ENCODE data around the gene FGF1. TPM values are rescaled to one million over a fixed set of nuclear protein-coding genes. Genes with fewer than 3 reads are reported as not detected.
"Not testable (repeated sequence)": the region's sequence is repeated elsewhere in the genome, so short reads cannot be mapped to it uniquely, and the experiment has no call there.

The FGF1 gene
- total RNA-seq, 3 donors from 2014 or later: not detected

DNA sequence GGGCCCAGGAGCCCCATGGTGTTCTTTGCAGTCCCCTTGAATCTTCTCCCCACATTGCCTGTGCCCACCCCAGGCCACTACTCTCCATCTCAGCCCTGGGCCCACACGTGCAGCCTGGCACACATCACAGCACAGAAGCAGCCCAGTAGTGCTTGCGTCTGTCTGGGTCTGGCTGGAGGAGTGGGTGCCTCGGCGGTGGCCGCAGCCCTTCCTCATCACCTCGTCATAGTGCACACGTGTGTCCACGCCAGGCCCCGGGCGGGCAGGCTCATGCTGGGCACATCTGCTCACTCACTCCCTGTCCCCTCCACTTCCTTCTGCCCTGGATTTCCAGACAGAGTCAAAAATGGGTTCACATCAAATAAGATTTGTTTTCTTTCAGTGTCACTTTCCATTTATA is 33.3 kb downstream of the FGF1 start:
- Mint-ChIP-seq H3K4me1 (ENCODE audit: low read depth) (peaks cover 5% of the 10 kb centered on the region), H3K36me3 (ENCODE audit: insufficient read depth) (no peaks in the 10 kb centered on the region), H3K27me3 (ENCODE audit: low read depth) (peaks cover 16% of the 10 kb centered on the region), H3K9me3 (no peaks in the 10 kb centered on the region), H3K4me3 (no peak overlapping the region)
- DNase-seq (no peak), ATAC-seq (no peak)

DNA sequence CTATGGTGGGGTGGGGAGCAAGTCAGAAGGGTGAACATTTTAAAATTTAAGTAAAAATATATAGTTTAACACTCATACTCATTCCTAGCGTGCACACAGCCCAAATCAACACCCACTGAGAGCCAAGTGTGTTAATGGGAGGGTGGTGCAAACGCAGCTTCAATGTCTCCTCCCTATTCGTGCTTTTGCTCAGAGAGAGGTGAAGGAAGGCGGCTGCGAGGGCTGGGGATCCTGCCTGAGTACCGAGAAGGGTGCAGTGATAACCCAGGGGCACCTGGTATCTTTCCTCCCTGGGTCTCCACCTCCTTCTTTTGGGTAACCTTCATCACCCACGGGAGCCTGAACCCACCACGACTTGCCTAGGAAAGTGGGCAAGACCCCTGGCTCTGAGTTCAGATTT is 35.0 kb downstream of the FGF1 start:
- DNase-seq: no peak
- Mint-ChIP-seq H3K36me3 (ENCODE audit: insufficient read depth) (no peaks in the 10 kb centered on the region), H3K9me3 (no peaks in the 10 kb centered on the region), H3K4me1 (ENCODE audit: low read depth) (peaks cover 3% of the 10 kb centered on the region), H3K27me3 (ENCODE audit: low read depth) (peaks cover 14% of the 10 kb centered on the region), H3K4me3 (no peak overlapping the region)
- no peak for ATAC-seq

DNA sequence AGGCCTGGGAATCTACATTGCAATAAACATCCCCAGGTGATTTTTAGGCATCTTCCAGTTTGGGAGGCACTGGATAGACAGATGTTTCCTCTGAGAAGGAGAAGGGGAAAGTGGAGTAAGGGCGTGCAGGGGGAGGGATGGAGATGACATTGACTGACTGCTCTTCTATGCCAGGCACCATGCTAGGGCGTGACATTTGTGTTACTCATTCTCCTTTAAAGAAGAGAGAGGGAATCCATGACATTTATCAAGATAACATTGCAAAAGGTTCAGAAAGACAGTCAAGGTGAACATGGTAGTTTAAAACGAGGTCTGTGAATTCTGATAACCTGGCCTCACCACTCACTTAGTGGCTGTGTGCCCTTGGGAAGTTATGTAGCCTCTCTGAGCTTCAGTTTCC is 35.8 kb downstream of the FGF1 start:
- Mint-ChIP-seq H3K9me3 (no peaks in the 10 kb centered on the region), H3K4me1 (ENCODE audit: low read depth) (no peaks in the 10 kb centered on the region), H3K4me3 (no peak overlapping the region), H3K27me3 (ENCODE audit: low read depth) (peaks cover 12% of the 10 kb centered on the region), H3K36me3 (ENCODE audit: insufficient read depth) (no peaks in the 10 kb centered on the region)
- DNase-seq (no peak), ATAC-seq (no peak)

DNA sequence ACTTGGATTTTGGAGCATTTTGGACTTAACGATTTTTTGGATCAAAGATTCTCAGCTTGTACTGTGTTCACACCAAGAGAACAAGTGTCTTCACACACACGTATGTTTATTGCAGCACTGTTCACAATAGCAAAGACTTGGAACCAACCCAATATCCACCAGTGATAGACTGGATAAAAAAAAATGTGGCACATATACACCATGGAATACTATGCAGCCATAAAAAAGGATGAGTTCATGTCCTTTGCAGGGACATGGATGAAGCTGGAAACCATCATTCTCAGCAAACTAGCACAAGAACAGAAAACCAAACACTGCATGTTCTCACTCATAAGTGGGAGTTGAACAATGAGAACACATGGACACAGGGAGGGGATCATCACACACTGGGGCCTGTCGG is 37.8 kb downstream of the FGF1 start:
- not testable (repeated sequence) for H3K4me3 Mint-ChIP-seq; H3K36me3 Mint-ChIP-seq (ENCODE audit: insufficient read depth); H3K9me3 Mint-ChIP-seq; H3K4me1 Mint-ChIP-seq (ENCODE audit: low read depth); DNase-seq; ATAC-seq
- H3K27me3 Mint-ChIP-seq (ENCODE audit: low read depth): peaks cover 11% of the 10 kb centered on the region

DNA sequence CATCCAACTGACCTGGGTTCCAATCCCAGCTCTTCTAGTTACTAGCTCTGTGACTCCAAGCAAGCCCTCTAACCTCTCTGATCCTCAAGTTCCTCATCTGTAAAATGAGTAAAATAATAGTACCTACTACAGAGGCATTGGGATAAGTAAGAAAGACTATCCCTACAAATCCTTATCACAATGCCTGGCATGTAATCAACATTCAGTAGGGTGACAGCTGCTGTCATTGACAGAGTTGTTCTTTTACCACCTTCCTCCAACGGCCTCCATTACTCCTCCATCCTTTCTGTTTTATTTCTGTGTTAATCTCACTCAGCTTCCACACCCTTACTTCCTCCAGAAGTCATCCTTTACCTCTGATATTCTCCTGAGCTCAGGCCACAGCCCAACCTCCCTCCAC is 40.4 kb downstream of the FGF1 start:
- Mint-ChIP-seq H3K36me3 (ENCODE audit: insufficient read depth) (no peaks in the 10 kb centered on the region), H3K4me1 (ENCODE audit: low read depth) (no peaks in the 10 kb centered on the region), H3K27me3 (ENCODE audit: low read depth) (peaks cover 7% of the 10 kb centered on the region), H3K4me3 (no peak overlapping the region), H3K9me3 (no peaks in the 10 kb centered on the region)
- ATAC-seq (no peak), DNase-seq (no peak)

DNA sequence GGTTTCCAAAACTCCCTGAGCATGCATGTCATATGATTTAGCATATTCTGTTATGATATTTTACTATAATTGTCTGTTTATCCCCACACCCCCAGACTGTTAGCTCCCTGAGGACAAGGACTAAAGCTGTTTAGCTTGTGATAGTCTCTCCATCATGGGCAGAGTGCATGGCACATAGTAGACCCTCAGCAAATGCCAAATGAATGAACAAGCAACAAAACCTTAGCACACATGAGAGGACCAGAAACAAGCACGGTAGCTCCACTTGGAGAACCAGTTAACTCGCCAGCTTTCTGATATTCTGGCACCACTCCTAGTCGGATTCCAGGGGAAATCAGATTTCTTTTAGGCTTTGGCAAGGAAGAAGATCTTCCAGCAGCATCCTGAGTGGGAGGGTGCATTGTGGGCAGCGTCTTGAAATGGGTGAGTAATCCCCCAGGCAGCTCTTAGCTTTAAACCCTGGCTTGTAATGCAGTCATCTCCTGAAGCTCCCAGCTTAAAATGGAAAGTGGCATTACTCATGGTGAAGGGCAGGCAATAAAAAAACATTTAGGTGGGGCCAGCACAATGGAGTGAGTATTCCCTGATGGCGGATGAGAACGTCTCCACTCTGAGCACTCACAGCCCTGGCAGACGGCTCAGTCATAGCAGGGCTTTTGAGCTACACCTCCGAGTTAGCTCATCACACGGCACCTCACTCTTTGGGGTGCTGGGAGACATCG is 41.1 kb downstream of the FGF1 start:
- Mint-ChIP-seq H3K4me3 (no peak overlapping the region), H3K9me3 (no peaks in the 10 kb centered on the region), H3K36me3 (ENCODE audit: insufficient read depth) (no peaks in the 10 kb centered on the region), H3K27me3 (ENCODE audit: low read depth) (peaks cover 10% of the 10 kb centered on the region), H3K4me1 (ENCODE audit: low read depth) (no peaks in the 10 kb centered on the region)
- DNase-seq (no peak), ATAC-seq (no peak)

DNA sequence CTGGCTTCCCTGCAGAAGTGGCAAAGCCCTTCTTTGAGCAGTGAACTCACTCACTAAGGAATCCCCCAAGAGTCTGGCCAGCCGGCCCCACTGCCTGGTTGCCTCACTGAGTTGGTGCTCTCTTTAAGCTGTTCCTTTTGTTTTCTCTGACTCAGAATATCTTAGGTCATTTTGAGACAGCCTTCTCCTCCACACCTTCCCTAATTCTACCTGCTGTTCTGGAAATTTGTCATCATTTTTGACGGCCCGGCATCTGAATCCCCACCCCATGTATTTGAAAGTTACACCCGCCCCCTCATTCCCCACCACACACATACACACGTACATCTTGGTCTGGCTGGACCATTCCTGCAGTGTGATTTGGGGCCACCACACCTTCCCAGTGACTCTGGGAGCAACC is 41.8 kb downstream of the FGF1 start:
- Mint-ChIP-seq H3K4me3 (no peak overlapping the region), H3K4me1 (ENCODE audit: low read depth) (no peaks in the 10 kb centered on the region), H3K27me3 (ENCODE audit: low read depth) (peaks cover 16% of the 10 kb centered on the region), H3K36me3 (ENCODE audit: insufficient read depth) (no peaks in the 10 kb centered on the region), H3K9me3 (no peaks in the 10 kb centered on the region)
- DNase-seq (no peak), ATAC-seq (no peak)

DNA sequence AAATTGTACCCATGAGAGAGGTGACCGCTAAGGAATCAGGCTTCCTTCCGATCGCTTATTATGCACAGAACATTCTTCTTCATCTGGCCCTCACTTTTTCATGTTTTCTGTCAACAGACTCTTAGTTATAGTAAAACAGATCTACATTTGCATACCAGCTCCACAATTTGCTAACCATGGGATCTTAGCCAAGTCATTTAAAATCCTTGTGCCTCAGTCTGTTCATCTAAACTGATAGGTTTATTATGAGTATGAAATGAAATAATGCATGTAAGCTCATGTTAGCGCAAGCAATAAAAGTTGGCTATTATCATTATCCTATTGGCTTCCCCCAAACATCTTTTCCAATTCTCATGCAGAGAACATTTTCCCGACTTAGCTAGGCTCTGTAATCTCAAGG is 42.3 kb downstream of the FGF1 start:
- H3K9me3 Mint-ChIP-seq: no peaks in the 10 kb centered on the region
- H3K4me1 Mint-ChIP-seq (ENCODE audit: low read depth): no peaks in the 10 kb centered on the region
- H3K27me3 Mint-ChIP-seq (ENCODE audit: low read depth): peaks cover 16% of the 10 kb centered on the region
- H3K4me3 Mint-ChIP-seq: no peak overlapping the region
- H3K36me3 Mint-ChIP-seq (ENCODE audit: insufficient read depth): no peaks in the 10 kb centered on the region
- DNase-seq: no peak
- no peak for ATAC-seq

DNA sequence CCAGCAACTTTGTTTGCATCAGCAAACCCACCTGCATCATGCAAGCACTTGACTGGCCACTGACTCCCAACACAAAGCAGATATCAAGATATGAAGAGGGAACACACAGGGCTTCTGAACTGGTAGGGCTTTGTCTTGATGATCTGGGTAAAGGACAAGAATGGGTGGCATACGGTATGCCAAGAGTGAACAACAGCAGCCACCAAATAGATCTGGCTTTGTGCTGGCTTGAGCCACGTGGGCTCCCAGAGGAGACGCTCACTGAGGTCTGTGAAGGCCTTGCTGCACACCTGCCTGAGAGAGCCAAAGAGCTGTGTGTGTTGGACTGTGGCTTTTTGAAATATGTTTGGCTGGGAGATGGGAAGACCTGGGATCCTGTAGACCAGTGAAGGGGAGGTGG is 43.5 kb downstream of the FGF1 start:
- peaks cover 23% of the 10 kb centered on the region for H3K27me3 Mint-ChIP-seq (ENCODE audit: low read depth)
- no peak for ATAC-seq
- no peak for DNase-seq
- no peaks in the 10 kb centered on the region for H3K9me3 Mint-ChIP-seq
- no peaks in the 10 kb centered on the region for H3K36me3 Mint-ChIP-seq (ENCODE audit: insufficient read depth)
- no peaks in the 10 kb centered on the region for H3K4me1 Mint-ChIP-seq (ENCODE audit: low read depth)
- no peak overlapping the region for H3K4me3 Mint-ChIP-seq

DNA sequence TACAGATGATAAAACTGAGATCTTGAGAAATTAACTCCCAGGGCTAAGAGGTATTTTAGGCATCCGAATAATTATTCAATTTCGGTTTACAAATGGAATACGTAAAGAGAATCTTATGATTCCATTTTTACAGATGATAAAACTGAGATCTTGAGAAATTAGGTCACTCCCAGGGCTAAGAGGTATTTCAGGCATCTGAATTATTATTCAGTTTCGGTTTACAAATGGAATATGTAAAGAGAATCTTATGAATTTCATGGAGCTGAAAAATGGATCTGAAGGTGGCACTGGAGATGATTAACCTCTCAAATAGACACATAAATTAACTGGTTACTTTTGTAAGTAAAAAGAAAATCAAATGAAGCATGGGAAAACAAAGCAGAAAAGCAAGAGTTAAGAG is 44.2 kb downstream of the FGF1 start:
- no peak for ATAC-seq
- no peaks in the 10 kb centered on the region for H3K36me3 Mint-ChIP-seq (ENCODE audit: insufficient read depth)
- H3K4me3 Mint-ChIP-seq: no peak overlapping the region
- H3K4me1 Mint-ChIP-seq (ENCODE audit: low read depth): no peaks in the 10 kb centered on the region
- peaks cover 27% of the 10 kb centered on the region for H3K27me3 Mint-ChIP-seq (ENCODE audit: low read depth)
- H3K9me3 Mint-ChIP-seq: no peaks in the 10 kb centered on the region
- no peak for DNase-seq

DNA sequence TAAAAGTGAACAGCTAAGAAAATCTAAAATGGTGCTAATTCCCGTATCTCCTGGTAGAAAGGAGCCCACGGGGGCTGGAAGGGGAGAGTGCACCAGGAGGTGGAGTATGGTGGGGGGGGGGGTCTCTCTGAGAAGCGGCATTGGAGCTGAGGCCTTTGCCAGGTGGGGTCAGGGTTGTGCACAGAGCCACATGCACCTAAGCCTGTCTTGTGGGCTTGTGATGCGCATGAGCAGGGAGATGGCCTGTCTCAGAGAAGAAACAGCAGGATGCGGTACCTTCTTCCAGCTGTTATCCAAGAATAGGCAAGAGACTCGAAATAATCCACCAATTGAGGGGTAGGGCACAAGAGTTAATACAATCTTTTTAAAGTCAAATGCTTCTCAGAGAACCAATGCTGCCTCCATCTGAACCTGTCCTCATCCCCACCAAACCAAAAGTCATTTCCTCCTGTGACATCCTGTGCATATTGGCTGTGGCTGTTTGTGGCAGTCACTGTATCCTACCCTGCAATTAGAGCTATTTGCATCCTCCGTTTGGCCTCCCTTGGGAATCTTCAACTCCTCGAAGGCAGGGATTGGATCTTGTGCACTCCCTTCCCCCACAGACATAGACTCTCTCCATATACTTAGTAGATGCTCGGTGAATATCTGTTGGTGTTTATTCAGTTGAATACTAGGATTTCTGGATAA is 45.4 kb downstream of the FGF1 start:
- DNase-seq (no peak), ATAC-seq (no peak)
- Mint-ChIP-seq H3K4me3 (no peak overlapping the region), H3K36me3 (ENCODE audit: insufficient read depth) (no peaks in the 10 kb centered on the region), H3K4me1 (ENCODE audit: low read depth) (no peaks in the 10 kb centered on the region), H3K9me3 (no peaks in the 10 kb centered on the region), H3K27me3 (ENCODE audit: low read depth) (peaks cover 29% of the 10 kb centered on the region)

DNA sequence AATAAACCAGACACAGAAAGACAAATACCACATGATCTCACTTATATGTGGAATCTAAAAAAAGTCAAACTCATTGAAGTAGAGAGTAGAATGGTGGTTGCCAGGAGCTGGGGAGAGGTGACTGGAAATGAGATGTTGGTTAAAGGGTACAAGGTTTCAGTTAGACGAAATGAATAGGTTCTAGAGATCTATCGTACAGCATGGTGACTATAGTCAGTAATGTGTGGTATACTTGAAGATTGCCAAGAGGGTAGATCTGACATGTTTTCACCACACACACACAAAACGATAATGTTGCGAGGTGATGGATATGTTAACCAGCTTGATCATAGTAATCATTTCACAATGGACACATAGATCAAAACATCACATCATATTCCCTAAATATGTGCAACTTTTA is 46.4 kb downstream of the FGF1 start:
- ATAC-seq (no peak), DNase-seq (no peak)
- H3K4me3 Mint-ChIP-seq: no peak overlapping the region
- no peaks in the 10 kb centered on the region for H3K4me1 Mint-ChIP-seq (ENCODE audit: low read depth)
- no peaks in the 10 kb centered on the region for H3K9me3 Mint-ChIP-seq
- peaks cover 24% of the 10 kb centered on the region for H3K27me3 Mint-ChIP-seq (ENCODE audit: low read depth)
- H3K36me3 Mint-ChIP-seq (ENCODE audit: insufficient read depth): no peaks in the 10 kb centered on the region

DNA sequence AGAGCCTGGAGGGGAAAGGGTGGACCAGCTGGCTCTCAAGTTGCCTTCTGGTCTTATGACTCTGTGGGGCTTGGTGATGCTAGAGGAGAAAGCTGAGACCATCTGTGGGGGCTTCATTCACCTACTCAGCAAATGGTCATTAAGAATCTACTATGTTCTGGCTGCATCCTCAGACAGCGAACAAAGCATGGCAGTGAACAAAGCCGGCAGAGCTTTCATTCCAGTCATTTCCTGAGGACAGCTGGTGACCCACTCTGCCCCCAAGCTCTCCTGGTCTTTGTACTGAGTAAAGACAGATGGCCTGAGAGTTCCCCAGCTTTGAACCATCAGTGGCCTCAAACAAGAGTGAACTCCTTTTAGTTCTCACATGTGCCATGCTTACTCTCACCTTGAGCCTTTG is 48.0 kb downstream of the FGF1 start:
- no peak for DNase-seq
- H3K4me3 Mint-ChIP-seq: no peak overlapping the region

DNA sequence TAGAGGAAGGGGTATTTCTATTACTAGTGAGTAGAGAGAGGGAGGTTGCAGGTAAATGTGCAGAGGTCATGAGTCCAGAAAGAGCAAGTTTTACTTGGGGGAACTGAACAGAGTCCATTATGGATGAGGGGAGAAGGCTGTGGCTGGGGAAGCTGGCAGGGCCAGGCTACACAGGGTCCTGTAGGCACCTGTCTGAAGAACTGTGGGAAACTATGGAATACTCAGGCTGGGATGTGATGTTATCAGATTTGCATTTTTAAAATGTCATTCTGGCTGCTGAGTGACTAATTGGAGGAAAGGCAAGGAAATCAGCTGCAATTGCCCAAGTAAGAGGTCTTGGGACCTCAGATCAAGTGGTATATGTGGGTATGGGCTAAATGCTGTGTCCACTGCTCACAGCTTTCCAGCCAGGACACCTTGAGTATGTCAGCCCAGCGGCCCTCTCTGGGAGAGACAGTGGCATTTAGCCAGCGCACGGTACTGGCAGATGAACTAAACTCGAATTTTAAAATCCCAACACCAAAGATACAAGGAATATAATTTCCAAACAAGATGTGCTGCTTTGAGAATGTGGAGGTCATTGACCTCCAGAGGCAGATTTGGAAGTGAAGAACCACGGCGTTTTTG is 49.1 kb downstream of the FGF1 start:
- ATAC-seq (no peak), DNase-seq (no peak)
- Mint-ChIP-seq H3K36me3 (ENCODE audit: insufficient read depth) (no peaks in the 10 kb centered on the region), H3K9me3 (no peaks in the 10 kb centered on the region), H3K27me3 (ENCODE audit: low read depth) (peaks cover 26% of the 10 kb centered on the region), H3K4me1 (ENCODE audit: low read depth) (no peaks in the 10 kb centered on the region), H3K4me3 (no peak overlapping the region)

More for the DNA sequence above, 48.0 kb downstream of the FGF1 start:
- no peaks in the 10 kb centered on the region for H3K36me3 Mint-ChIP-seq (ENCODE audit: insufficient read depth)
- no peak for ATAC-seq
- H3K27me3 Mint-ChIP-seq (ENCODE audit: low read depth): peaks cover 26% of the 10 kb centered on the region
- H3K4me1 Mint-ChIP-seq (ENCODE audit: low read depth): no peaks in the 10 kb centered on the region
- no peaks in the 10 kb centered on the region for H3K9me3 Mint-ChIP-seq

DNA sequence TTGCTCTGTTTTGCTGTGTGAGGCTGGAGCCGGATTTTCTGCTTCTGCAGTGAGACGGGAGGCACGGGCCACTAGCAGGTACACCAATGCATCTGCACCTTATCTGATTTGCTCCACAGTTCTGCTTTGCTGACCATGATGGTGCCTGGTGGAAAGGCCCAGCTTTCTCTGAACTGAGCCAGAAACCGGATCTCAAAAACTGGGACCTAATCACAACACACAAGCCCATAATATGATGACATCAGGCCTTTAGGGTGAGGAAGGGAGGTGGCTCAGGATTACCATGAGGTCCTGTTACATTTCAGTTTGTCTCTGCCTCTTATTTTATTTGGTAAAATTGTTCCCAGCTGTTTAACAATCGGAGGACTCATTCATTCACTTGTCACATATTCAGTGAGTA is 49.8 kb downstream of the FGF1 start:
- ATAC-seq (no peak), DNase-seq (no peak)
- H3K4me1 Mint-ChIP-seq (ENCODE audit: low read depth): no peaks in the 10 kb centered on the region
- peaks cover 26% of the 10 kb centered on the region for H3K27me3 Mint-ChIP-seq (ENCODE audit: low read depth)
- H3K36me3 Mint-ChIP-seq (ENCODE audit: insufficient read depth): no peaks in the 10 kb centered on the region
- no peak overlapping the region for H3K4me3 Mint-ChIP-seq
- no peaks in the 10 kb centered on the region for H3K9me3 Mint-ChIP-seq

All from activated T-cell treated with anti-CD3 and anti-CD28 coated beads, Interleukin-2, amount 50 U/mL, for 4 hours (primary cell).